B cell (primary cell): Measurements from ENCODE around the gene WASF1. TPM values are rescaled to one million over a fixed set of nuclear protein-coding genes. Genes with fewer than 3 reads are reported as not detected.

Experiments
- ATAC-seq: fragments of 200-7000 bp; cut with Tn5 transposase; one replicate; pipeline ENCODE4 v1.10.0; 2021; ENCODE audit warnings: low read depth, mild to moderate bottlenecking, moderate number of reproducible peaks, moderate library complexity
- CTCF ChIA-PET: fragments of 350-600 bp; sonication (Branson Sonifier 250); formaldehyde crosslinking; loops from one replicate; lab custom pipeline; 2021; ENCODE audit warnings: antibody characterized with exemption, inconsistent platforms; lab: Charles Lee
- POLR2A ChIA-PET: fragments of 350-600 bp; sonication (Branson Sonifier 250); formaldehyde crosslinking; loops from one replicate; lab custom pipeline; 2021; ENCODE audit warnings: antibody characterized with exemption; lab: Charles Lee
- DNase-seq: peaks from one replicate; pipeline ENCODE4 v3.0.0; 2013
- H2AFZ ChIP-seq: 2 replicates; pipeline ENCODE4 v1.6.1; 2012; ENCODE audit warnings: mild to moderate bottlenecking, low read depth, low read length; ENCODE audit not compliant: insufficient read depth, poor library complexity, severe bottlenecking
- H3K27ac ChIP-seq, 2 donors: 1 replicate in 1 of 2; 2 replicates in 1 of 2; pipeline ENCODE4 v1.5.1; 2012 to 2013; ENCODE audit warnings: low read length in 2 of 2, mild to moderate bottlenecking in 2 of 2, moderate library complexity in 1 of 2
- H3K27me3 ChIP-seq, 4 experiments: fragments of 200-600 bp in 1 of 4; sonication (generic) in 1 of 4; replicated peaks in 1 of 4; 1 replicate in 2 of 4; 2 replicates in 2 of 4; pipeline versions ENCODE4 v1.6.1 to v1.7.0; 2013 to 2016; ENCODE audit warnings: low read length in 3 of 4, mild to moderate bottlenecking in 2 of 4, mixed read lengths in 1 of 4, moderate library complexity in 1 of 4; ENCODE audit not compliant: insufficient read depth in 4 of 4, control insufficient read depth in 3 of 4; ENCODE audit errors: control extremely low read depth in 1 of 4
- H3K36me3 ChIP-seq, 2 experiments: replicated peaks in 1 of 2; 1 replicate in 1 of 2; 2 replicates in 1 of 2; pipeline versions ENCODE4 v1.6.1 to v1.7.1; 2013; ENCODE audit warnings: low read length in 1 of 2; ENCODE audit not compliant: insufficient read depth in 2 of 2, control insufficient read depth in 1 of 2; ENCODE audit errors: control extremely low read depth in 1 of 2, extremely low read depth in 1 of 2
- H3K4me1 ChIP-seq, 2 donors: fragments of 200-600 bp in 1 of 2; sonication (generic) in 1 of 2; 1 replicate in 1 of 2; 2 replicates in 1 of 2; pipeline versions ENCODE4 v1.5.1 to v1.6.1; 2013 to 2017; ENCODE audit warnings: low read length in 2 of 2; ENCODE audit not compliant: control insufficient read depth in 2 of 2, insufficient read depth in 2 of 2
- H3K4me2 ChIP-seq: replicated peaks from 2 replicates; pipeline ENCODE3; 2012; ENCODE audit warnings: mild to moderate bottlenecking, low read depth, low read length; ENCODE audit not compliant: poor library complexity, severe bottlenecking
- H3K4me3 ChIP-seq, 5 experiments: fragments of 200-600 bp in 1 of 5; sonication (generic) in 1 of 5; 1 replicate in 3 of 5; 2 replicates in 2 of 5; pipeline versions ENCODE4 v1.5.1 to v1.7.0; 2011 to 2016; ENCODE audit warnings: low read length in 4 of 5, mild to moderate bottlenecking in 4 of 5, low read depth in 2 of 5, control low read depth in 1 of 5, moderate library complexity in 1 of 5; ENCODE audit not compliant: insufficient read depth in 1 of 5; ENCODE audit errors: control extremely low read depth in 1 of 5, extremely low read depth in 1 of 5
- H3K79me2 ChIP-seq: fragments of 200-600 bp; sonication (generic); one replicate; pipeline ENCODE4 v1.6.0; 2016; ENCODE audit warnings: low read length; ENCODE audit not compliant: control insufficient read depth, insufficient read depth
- H3K9ac ChIP-seq: fragments of 200-600 bp; sonication (generic); 2 replicates; pipeline ENCODE4 v1.6.1; 2017; ENCODE audit warnings: mild to moderate bottlenecking, low read length, moderate library complexity
- H3K9me3 ChIP-seq, 3 donors: one replicate each; pipeline versions ENCODE4 v1.6.1 to v1.7.1; 2013; ENCODE audit warnings: low read length in 2 of 3; ENCODE audit not compliant: control insufficient read depth in 2 of 3, insufficient read depth in 1 of 3; ENCODE audit errors: control extremely low read depth in 1 of 3
- H4K20me1 ChIP-seq: 2 replicates; pipeline ENCODE4 v1.6.0; 2012; ENCODE audit warnings: mild to moderate bottlenecking, low read length; ENCODE audit not compliant: insufficient read depth, control insufficient read depth, poor library complexity, severe bottlenecking
- H3K27ac Mint-ChIP-seq: one replicate; pipeline ENCODE4 v1.8.0; 2021; ENCODE audit warnings: mixed read lengths
- H3K27me3 Mint-ChIP-seq: one replicate; pipeline ENCODE4 v1.8.0; 2021; ENCODE audit warnings: mixed read lengths
- H3K4me1 Mint-ChIP-seq: one replicate; pipeline ENCODE4 v1.8.0; 2021; ENCODE audit warnings: mixed read lengths
- H3K4me3 Mint-ChIP-seq: one replicate; pipeline ENCODE4 v1.8.0; 2021; ENCODE audit warnings: mixed read lengths
- H3K9me3 Mint-ChIP-seq: one replicate; pipeline ENCODE4 v1.8.0; 2022; ENCODE audit warnings: mixed read lengths; ENCODE audit not compliant: insufficient read depth
- CTCF ChIP-seq: fragments of 200-600 bp; IDR thresholded peaks from one replicate; pipeline ENCODE4 v1.8.0; 2022; ENCODE audit warnings: antibody characterized with exemption, mild to moderate bottlenecking
- EZH2 ChIP-seq: IDR thresholded peaks from 2 replicates; pipeline ENCODE4 v1.6.1; 2012; ENCODE audit warnings: borderline replicate concordance, low read depth, mild to moderate bottlenecking, moderate library complexity, low read length; ENCODE audit not compliant: insufficient read depth, poor library complexity, severe bottlenecking
- WGBS: methylation state at CpG from one replicate; pipeline ENCODE4 v1.1.5; 2013; ENCODE audit warnings: missing lambda C conversion rate; ENCODE audit not compliant: insufficient coverage; 5-methylcytosine and 5-hydroxymethylcytosine counted together
- intact Hi-C: fragments of 100-400 bp; cut with micrococcal nuclease; formaldehyde crosslinking; loops from one replicate; pipeline ENCODE4 v1.10.0; 2022
- polyA plus RNA-seq: library from polyadenylated mRNA; depleted of rRNA; stranded (reverse); fragments of >200 nt; gene quantifications from 2 replicates; pipeline ENCODE4 v1.2.3, GENCODE V29; 2012
- total RNA-seq, 2 donors: library from RNA; stranded (reverse); fragments of 120-200 nt in 1 of 2; gene quantifications; 1 replicate in 1 of 2; 2 replicates in 1 of 2; pipeline versions ENCODE4 v1.2.3 to v1.2.4, GENCODE V29; 2013 to 2022

The WASF1 gene
- total and polyA plus RNA-seq, 2 donors (not counting 1 experiment from before 2014, with no cell fraction given), result 8.6 to 10.8 TPM

GRCh38 chr6:110191477-110191876 lies 12.0 kb upstream of the WASF1 start:
- H3K27ac Mint-ChIP-seq, result no peak overlapping the region
- ChIA-PET POLR2A (no interaction called here), CTCF (interaction anchor here (1.5 kb wide), 1 partner anchor 14 kb away, joined by 3 read pairs; no protein-coding TSS in a partner anchor)
- WGBS, result no CpG with 5 or more reads among the region's 2 CpGs
- Histone ChIP-seq H3K27ac (peak overlapping the region in 1 of 2 donors; percentile 28), H3K4me3 (no peak overlapping the region), H4K20me1 (peaks cover 67% of the 10 kb centered on the region), H3K27me3 (no peaks in the 10 kb centered on the region), H2AFZ (no peak overlapping the region), H3K9ac (no peak overlapping the region), H3K9me3 (no peaks in the 10 kb centered on the region), H3K36me3 (peaks cover 15 to 17% of the 10 kb centered on the region in 2 experiments), H3K79me2 (peaks cover 98% of the 10 kb centered on the region), H3K4me1 (peaks cover 18 to 41% of the 10 kb centered on the region in 2 donors), H3K4me2 (no peak overlapping the region)
- DNase-seq (no peak), ATAC-seq (no peak)
- no peaks in the 10 kb centered on the region for H3K27me3 Mint-ChIP-seq
- no peak overlapping the region for H3K4me3 Mint-ChIP-seq
- TF ChIP-seq CTCF (no peak), EZH2 (no peak)
- peaks cover 33% of the 10 kb centered on the region for H3K4me1 Mint-ChIP-seq
- intact Hi-C loops, result no loop called here
- H3K9me3 Mint-ChIP-seq, result no peaks in the 10 kb centered on the region

- H4K20me1 ChIP-seq, result peaks cover 73% of the 10 kb centered on the region
- ChIA-PET POLR2A (no interaction called here), CTCF (no interaction called here)
- Mint-ChIP-seq H3K27me3 (no peaks in the 10 kb centered on the region), H3K9me3 (no peaks in the 10 kb centered on the region), H3K4me1 (peaks cover 38% of the 10 kb centered on the region), H3K4me3 (no peak overlapping the region), H3K27ac (no peak overlapping the region)
- no peak overlapping the region for H3K4me3 ChIP-seq
- no peak overlapping the region for H3K9ac ChIP-seq
- no peak overlapping the region for H2AFZ ChIP-seq
- TF ChIP-seq CTCF (no peak), EZH2 (no peak)
- H3K79me2 ChIP-seq, result peaks cover 98% of the 10 kb centered on the region
- no peaks in the 10 kb centered on the region for H3K9me3 ChIP-seq
- WGBS, result no CpG with 5 or more reads among the region's 6 CpGs
- ATAC-seq, result no peak
- no peak overlapping the region for H3K27ac ChIP-seq
- peak overlapping the region; percentile 3 for H3K4me2 ChIP-seq
- peaks cover 23 to 46% of the 10 kb centered on the region in 2 donors for H3K4me1 ChIP-seq
- intact Hi-C loops, result no loop called here
- H3K27me3 ChIP-seq, result no peaks in the 10 kb centered on the region
- peaks cover 17% of the 10 kb centered on the region in 2 experiments for H3K36me3 ChIP-seq
- DNase-seq, result no peak
These were observed 11.3 kb upstream of the WASF1 start for GRCh38 chr6:110190726-110191125.
